RPMI8226 (cell line): ENCODE measurements around the gene HK2.
"Not testable (repeated sequence)": the region's sequence is repeated elsewhere in the genome, so short reads cannot be mapped to it uniquely, and the experiment has no call there.

Experiments
- DNase-seq: peaks from one replicate; pipeline ENCODE4 v3.0.0-alpha.2; 2015

Gene HK2

DNA sequence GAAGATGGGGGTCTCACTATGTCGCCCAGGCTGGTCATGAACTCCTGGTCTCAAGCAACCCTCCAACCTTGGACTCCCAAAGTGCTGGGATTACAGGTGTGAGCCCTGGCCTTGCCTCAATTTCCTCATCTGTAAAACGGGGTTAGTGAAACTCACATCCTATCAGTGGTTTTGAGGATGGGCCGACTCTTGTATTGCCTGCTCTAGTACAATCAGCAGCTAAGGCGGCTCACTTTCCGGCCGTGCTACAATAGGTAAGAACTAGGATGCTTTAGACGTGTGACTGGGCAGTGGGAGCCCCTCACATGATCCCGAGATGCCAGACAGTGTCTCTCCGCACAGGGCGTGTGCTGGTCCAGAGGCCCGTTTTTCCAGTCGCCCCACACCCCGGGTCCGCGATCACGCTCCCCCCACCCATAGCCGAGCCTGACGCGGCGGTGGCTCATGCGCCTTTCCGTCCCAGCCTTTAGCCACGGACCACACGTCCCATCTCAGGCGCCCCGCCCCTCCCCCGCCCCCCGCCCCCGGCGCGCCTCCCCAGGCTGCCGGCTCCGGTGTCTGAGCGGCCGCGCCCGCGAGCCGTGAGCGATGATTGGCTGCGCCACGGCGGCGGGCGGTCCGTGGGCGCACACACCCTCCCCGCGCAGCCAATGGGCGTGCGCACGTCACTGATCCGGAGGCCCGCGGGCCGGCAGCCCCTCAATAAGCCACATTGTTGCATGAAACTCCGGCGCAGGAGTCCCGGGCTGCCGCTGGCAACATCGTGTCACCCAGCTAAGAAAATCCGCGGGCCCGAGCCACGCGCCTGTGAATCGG is at the start of gene HK2:
TSS of gene HK2 (plus strand) at position 710 of the 816 bp plus-strand sequence. CDS start 454 bp downstream, outside the sequence.
- peak; percentile 95 for DNase-seq

DNA sequence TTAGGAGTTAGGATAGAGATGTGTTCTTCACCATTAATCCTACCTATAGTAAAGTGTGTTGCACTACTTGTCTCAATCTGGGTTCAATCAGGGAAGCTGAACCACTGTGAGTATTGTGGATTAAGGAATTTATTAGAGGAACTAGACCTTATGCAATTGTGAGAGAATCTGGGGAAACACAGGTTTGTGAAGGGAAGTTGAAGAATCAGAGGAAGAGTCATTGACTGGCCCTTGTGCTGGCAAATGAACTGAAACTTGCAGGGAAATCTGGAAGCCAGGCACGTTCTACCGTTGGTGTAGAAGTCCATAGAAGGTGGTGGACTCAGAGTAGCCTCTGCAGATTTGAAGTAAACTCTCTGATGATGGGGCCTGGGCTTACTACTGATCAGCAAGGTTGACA is 44.7 kb upstream of the HK2 start:
- no peak for DNase-seq

DNA sequence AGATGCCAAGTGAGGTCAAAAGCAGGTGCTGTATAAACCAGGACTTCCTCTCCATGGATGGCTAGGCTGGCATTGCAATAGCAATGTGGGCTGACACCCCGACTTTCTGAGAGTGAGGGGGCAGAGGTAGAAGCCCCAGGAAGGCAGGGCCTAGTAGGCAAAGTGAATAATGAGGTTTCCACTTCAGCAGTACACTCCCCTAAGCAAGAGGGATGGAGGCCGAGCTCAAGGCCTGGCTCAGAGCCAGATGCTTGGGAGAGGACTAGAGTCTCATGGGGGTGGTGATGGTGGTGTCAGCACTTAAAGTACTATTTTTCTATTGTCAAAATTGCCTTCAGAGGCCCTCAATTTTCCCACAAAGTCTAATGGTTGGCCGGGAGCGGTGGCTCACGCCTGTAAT is 41.6 kb upstream of the HK2 start:
- peak; percentile 12 for DNase-seq

DNA sequence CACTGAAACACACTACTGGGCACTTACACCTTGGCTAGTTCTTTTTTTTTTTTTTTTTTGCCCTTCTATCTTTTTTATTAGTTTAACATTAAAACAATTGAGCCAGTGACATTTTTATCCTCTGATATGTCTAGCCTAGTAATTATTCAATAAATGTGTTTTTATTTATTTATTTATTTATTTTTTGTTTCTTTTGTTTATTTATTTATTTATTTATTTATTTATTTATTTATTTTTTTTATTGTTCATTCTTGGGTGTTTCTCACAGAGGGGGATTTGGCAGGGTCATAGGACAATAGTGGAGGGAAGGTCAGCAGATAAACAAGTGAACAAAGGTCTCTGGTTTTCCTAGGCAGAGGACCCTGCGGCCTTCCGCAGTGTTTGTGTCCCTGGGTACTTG is 39.0 kb upstream of the HK2 start:
- DNase-seq, result not testable (repeated sequence)

DNA sequence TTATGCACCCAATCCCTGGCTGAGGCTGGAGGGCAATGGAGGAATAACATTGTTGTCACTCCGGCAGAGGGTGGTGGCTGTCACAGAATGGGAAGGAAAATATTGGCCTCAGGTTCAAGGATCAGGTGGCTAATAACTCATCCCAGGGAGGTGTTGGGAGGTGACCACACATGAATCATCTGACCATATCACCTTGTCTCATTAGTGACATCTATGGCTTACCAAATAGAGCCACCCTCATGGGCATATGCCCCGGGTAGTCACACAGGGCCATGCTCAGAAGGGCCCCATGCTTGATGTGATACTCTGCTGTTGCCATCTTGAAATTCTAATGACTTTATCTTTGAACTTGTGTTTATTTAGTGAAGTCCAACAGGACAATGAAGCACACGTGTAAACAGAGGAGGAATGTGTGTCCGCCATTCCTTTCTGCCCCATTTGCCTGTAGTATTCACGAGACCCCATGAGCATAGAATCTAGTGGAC is 27.5 kb upstream of the HK2 start:
- DNase-seq, result no peak

DNA sequence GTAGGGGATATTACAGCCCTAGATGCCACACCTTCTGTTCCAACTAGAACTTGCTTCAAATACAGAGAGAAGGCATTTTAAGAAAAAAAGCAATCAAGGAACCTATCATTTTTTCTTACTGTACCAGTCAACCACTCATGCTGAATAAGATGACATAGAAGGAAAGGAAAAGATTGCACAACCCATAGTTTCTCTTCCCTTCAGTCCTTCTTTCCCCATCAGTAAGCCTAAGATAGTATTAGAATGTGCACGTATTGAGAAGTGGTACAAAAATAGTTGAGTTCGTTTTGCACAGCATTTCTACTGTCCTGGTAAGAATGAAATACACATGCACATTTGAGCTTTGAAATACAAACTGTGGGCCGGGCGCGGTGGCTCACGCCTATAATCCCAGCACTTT is 27.0 kb upstream of the HK2 start:
- no peak for DNase-seq

DNA sequence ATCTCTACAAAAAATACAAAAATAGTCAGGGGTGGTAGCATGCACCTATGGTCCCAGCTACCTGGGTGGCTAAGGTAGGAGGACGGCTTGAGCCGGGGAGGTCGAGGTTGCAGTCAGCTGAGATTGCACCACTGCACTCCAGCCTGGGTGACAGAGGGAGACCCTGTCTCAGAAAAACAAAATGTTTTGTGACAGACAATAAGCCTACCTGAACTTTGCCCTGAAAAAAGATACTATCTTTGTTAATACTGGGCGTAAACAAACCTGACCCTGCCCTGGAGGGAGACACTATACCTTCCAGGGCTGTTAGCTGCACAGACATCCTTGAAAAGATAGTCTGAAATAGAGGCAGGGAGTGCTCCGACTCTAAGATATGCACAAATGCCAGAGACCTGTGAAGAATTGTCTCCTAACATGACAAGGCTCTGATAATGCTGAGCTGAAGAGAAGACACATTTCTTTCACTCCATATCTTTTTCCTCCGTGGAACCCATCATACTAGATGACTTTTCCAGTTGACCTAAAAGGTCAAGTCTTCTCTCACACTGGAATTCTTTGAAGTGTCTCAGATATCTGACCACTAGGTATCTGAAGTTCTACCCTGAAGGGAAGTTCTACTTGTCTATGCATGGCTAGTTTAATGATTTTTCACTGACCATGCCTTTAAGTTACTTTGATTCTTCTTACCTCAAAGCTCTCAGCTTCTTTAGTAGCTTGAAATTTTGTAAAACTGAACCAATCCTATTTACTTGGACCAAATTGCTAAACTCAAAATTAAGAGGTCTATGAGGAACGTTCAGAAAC is 20.9 kb upstream of the HK2 start:
- no peak for DNase-seq

DNA sequence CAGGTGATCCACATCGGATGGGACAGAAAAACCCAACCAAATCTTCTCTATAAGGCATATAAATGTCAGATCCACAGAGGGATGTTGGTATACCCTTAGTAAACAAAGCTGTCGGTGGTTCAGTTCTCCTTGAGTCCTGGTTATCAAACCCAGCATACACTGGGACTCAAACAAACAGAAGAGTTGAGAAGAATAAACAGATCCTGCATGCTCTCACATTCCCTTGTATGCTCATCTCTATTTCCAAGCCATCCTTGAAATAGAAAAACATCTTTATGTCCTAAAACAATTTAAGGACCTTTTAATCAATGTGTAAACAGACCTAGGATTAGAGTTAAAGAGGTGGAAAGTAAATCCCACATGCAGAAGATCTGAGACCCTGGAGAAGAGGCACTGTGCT is 19.8 kb upstream of the HK2 start:
- DNase-seq, result no peak

DNA sequence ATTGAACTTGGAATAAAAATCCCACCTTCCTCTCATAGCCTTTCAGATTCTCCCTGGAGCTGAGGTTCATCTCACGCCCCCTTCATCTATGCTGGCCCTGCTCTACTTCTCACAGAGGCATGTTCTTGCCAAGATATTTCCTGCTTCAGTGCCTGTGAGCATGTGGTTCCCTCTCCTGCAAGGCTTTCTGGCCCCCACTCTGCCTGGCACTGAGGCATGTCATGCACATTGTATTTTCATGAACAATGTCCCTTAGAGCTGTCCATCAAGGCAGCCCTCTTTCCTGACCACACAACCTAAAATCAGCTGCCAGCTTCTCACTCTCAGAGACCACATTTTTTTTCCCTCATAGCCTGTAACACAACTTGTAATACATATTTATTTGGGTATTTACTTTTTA is 18.0 kb upstream of the HK2 start:
- no peak for DNase-seq

DNA sequence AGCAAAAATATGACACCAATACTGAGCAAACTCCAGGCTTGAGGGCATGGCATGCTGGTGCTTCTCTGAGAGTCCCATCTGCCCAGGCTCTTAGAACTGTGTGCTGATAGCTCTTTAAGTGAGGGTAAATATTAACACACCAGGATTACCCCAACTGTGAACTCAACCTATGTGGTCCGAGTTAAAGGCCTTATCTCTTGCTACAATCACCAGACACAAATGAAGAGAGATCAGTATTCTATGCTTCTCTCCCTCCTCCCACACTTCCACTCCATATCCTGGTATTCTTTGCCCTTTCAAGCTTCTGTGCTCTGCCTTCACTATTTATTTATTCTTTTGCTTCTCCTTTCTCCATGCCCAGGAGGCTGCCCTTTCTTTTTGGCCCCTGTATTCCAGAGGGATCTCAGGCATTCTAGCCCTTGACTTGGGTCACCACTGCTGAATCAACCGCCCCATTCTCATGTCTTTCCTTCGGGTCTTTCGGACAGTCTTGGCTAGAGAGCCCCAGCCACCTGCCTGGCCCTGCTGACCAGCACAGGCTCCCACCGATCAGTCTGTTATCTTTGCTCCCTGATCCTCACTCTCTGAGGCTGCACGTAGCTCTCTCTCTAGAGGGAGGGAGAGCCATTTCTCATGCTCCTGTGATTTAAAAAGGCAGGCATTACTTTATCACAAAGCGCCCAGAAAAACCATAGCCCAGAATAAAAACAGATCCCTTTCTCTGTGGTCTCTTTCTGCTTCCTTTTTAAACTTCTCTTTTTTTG is 17.2 kb upstream of the HK2 start:
- DNase-seq, result no peak

DNA sequence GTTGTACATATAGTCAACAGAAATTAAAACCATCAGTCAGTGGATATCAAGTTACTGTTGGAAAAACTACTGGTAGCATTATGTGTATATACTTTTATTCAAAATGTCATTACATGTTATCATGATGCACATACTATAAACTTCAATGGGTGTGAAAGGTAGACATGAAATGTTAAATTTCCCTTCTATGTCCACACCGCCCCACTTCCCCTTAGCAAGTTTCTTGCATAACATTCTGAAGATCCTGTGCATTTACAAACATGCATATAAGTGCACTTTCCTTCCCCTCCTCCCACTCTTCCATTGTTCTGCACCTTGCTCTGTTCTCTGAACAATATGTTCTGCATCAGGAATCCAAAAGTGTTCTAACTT is 16.6 kb upstream of the HK2 start:
- no peak for DNase-seq

DNA sequence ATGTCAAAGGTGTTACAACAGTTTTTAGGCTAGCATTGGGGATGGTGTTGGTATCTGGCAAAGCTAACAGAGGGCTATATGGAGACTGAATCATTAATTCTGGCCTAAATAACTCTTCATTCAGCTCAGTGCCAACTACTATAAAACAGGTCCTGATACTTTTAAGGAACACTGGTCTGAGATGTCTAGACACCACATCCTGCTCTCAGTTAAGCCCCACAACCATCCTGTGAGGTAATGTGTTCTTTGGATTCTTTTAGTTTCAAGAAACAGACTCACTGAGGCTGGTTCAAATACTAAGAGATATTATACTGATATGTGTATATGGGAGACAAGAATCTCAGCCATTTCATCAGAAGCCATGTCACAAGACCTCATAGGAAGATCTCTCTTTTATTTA is 14.2 kb upstream of the HK2 start:
- DNase-seq, result no peak

DNA sequence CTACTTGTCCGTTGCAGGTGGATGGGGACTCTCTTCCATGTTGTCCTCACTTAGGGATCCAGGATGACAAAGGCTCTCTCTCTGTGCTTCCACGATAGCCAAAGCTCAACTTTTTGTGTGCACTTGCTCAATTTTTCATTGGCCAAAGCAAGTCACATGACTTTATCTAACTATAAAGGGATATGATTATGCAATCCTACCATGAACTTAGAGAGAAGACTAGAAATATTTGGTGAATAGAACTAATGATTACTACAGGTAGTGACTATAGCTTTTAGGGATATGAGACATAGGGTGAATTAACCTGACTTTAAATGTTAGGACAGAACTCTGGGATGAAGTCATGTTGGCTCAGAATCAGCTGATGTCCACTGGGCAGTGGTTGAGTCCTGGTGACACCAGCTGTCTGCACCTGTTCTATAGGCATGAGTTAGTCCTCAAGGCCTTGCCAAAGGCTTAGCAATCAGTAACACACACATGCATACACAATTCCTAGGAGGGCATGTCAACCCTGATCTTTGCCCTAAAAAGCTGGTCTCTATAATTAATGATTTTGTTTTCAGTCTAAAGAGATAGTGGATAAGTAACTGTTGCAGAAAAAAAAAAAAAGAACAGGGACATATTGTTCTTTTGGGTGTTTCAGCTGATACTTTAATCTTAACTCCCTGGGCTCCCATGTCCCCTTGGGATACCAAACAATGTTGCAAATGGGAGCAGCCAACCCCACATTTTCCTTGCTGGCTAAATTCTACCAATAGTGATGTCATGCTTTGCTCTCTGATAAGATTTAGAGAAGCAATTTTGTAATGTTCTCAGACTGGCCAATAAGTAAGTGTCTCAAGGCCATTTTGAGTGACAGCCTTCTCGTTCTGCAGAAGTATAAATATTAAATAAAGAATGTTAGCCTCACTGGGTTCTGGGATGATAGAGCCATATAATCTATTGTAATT is 12.5 kb upstream of the HK2 start:
- no peak for DNase-seq

DNA sequence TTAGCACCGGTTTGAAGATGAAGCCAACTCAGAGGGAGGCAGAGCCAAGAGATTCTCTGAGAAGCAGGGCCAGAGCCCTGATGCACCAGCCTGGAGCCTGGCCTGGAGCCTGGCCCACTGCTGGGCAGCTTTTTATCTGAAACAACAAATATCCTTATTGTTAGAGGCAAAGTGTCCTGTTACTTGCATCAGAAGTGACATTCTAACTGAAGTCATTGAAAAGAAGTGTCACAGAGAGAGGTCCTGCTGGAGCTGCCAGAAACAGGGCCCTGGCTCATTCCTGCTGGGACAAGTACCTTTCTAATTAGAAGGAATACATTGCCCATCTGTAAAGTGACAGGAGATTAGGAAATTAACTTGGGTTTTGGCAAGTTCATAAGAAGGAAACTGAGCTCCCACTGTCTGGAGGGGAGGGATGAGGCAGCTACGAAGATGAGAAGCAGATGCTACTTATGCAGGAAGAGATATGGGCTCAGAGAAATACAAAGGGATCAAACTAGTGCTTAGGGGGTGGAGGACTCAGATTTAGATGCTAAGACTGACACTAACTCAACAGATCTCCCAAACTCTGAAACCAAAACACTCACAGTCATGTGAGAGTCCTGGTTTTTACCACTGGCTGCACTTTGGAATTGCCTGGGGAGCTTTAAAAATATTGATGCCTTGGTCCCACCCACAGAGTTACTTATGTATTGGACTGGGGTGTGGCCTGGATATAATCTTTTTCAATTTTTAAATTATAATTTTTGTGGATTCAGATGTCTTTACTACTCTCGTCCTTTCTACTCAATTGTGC is 11.0 kb upstream of the HK2 start:
- DNase-seq, result no peak

DNA sequence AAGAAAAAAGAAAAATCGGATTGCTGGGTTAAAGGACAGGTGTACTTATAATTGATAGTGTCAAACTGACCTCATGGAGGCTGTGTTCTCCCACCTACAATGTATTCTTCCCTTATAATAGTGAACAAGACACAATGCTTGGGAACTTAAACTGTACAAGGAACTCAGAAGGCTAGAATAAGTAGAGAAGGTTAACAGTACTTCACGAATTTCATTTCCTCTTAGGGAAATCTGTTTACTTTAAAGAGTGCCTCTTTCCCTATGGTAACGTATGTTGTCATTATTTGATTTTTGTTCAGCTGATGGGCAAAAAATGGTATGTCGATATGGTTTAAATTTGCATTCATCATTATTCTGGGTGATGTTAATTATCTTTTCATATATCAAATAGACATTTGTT is 9.2 kb upstream of the HK2 start:
- no peak for DNase-seq

DNA sequence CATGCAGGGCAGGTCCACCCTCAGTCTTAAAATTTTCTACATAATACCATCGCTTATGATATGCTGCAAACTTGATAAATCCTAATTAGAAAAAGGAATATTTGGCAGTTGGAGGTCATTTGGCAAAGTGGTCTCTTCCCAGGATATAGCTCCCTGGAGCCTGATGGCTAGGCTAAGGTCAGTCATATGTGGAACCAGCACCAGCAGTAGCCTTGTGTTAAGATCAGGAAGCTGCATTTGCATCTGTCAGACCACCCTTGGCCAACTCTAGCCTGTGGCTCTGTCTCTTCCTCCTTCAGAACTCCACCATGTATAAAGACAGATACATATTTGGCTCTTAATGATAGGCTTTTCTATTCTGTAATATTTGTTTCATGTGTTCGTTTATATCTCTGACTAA is 5.4 kb upstream of the HK2 start:
- no peak for DNase-seq

DNA sequence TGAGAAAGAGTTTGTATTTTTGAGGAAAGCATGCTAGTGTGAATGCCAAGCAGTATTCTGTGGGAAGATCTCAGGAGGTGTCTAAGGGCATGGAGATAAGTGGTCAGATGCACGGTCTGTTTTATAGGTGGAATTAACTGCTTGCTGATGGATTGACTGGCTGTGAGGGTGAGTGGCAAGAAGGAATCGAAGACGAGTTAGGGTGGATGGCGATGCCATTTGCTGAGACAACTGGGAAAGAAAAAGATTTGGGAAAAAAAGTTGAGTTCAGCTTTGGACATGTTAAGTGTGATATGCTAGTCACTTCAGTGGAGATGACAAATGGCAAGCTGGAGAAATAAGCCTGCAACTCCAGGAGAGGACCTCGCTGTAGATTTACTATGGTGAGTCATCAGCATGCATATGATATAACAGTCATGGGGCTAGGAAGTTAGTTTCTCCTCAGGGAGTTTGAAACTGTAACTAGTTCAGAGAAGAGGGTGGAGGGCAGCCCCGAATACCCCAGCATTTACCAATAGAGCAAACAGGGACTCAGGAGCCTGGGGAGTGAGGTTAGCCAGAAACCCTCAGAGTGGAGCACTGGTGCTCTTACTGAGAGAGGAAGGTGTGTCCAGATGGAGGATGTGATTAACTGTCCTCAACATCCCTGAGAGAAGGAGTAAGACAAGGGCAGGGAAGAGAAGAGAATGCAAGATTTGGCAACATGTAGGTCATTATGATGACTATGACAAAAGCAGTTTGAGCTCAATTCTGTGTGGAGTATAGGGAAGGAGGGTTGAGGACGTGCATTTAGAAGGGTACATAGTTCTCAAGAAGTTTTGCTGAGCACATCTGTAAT is 2.0 kb upstream of the HK2 start:
- DNase-seq, result no peak

DNA sequence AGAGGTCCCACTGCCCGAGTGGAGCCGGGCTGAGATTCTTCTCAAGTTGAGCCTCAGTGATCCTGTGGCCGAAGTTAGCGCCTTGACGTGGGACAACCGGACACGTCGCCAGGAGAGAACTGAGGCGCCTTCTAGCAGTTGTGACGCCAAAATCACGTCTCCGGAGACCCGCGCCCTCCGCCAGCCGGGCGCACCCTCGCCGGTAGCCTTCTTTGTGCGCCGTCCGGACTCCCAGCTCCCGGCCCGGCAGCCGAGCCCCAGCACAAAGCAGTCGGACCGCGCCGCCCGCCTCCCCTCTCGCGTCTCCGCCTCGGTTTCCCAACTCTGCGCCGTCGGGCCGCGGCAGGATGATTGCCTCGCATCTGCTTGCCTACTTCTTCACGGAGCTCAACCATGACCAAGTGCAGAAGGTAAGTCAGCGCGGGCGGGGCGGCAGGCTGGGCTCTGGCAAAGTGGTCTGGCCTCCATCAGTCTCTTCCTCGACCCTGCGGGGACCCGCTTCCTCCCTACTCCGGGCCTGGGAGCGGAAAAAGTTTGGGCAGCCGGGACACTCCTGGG is 386 bp downstream of the HK2 start:
- DNase-seq, result not testable (repeated sequence)

DNA sequence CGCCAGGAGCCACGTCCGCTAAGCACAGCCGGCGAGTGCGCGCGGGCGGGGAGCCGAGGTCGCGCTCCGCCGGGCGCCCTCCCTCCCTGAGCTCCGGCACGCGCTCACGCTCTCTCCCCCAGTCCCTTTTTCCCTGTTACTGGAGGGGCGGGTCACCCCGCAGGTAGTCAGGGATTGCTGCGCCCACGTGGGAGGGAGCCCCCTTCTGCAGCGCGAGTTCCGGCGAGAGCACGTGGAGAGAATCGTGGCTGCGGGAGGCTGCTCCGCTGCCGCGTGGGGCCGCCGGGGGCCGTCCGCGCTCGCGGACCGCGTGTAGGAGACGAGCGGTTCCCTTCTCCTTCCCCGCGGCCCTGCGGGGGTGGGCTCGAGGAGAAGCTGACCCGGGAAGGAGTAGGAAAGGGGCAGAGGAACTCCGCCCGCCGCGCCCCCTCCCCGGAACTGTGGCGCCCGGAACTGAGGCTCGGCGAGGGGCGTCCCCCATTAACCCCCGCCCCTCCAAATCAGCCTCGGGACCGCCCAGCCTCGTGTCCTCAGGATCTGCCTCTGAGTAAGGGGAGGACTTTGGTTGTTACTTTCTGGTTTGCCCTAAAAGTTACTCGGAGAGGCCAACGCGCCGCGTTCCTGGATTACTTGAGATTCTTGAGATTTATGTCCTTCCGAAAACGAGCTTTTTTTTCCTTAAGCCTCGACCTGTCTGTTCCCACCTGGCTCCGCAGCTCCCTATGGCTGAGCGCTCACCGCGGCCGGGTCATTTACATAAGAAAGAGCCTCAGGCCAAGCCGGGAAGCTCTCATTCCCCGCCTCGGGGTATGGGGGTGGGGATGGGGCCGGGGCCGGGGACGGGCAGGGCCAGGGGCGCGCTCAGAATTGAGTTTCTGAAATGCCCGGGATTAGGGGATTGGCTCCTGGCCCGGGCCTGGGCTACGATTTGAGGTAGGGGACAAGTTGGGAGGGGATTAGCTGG is 1.1 kb downstream of the HK2 start:
- DNase-seq, result peak; percentile 87
